Measurements from ENCODE around the gene P4HB. TPM values are rescaled to one million over a fixed set of nuclear protein-coding genes. Genes with fewer than 3 reads are reported as not detected.

The P4HB gene
- total and polyA plus RNA-seq, 2 experiments from 2014 or later, result 206 to 620 TPM

GRCh38 chr17:81815646-81815986 is 44.7 kb downstream of the P4HB start:
- H3K9me3 Mint-ChIP-seq, result no peaks in the 10 kb centered on the region
- no peak overlapping the region for H3K4me2 ChIP-seq
- no peaks in the 10 kb centered on the region for H3K27me3 ChIP-seq (ENCODE audit: insufficient read depth)
- no peak for TF ChIP-seq JUNB (IDR thresholded peaks at IDR 0.05; ENCODE audit: unreplicated experiment)
- TF ChIP-seq STAT1 (IDR thresholded peaks at IDR 0.05; ENCODE audit: unreplicated experiment), result no peak
- TF ChIP-seq POLR2AphosphoS5 (IDR thresholded peaks at IDR 0.05; ENCODE audit: low read depth), result no peak
- no peak for TF ChIP-seq NANOG (IDR thresholded peaks at IDR 0.05; ENCODE audit: borderline replicate concordance)
- TF ChIP-seq, protein P1, sequence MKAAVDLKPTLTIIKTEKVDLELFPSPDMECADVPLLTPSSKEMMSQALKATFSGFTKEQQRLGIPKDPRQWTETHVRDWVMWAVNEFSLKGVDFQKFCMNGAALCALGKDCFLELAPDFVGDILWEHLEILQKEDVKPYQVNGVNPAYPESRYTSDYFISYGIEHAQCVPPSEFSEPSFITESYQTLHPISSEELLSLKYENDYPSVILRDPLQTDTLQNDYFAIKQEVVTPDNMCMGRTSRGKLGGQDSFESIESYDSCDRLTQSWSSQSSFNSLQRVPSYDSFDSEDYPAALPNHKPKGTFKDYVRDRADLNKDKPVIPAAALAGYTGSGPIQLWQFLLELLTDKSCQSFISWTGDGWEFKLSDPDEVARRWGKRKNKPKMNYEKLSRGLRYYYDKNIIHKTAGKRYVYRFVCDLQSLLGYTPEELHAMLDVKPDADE (IDR thresholded peaks at IDR 0.05), result no peak
- TF ChIP-seq ZNF462 (CRISPR knock-in tag; IDR thresholded peaks at IDR 0.05), result no peak
- H3F3A ChIP-seq (replicated peaks; ENCODE audit: low read depth), result peaks cover 3% of the 10 kb centered on the region; the same call in 1 of the 2 replicates
- H3K4me3 Mint-ChIP-seq, result no peak overlapping the region
- H3K27ac ChIP-seq (ENCODE audit: low read depth), result no peak overlapping the region
- H4K20me1 ChIP-seq (replicated peaks; ENCODE audit: insufficient read depth), result no peaks in the 10 kb centered on the region
- H3K27me3 Mint-ChIP-seq (ENCODE audit: insufficient read depth, low read depth, poor library complexity), result no peaks in the 10 kb centered on the region
- H3K4me1 ChIP-seq (ENCODE audit: insufficient read depth), result peaks cover 5% of the 10 kb centered on the region
- ATAC-seq (no peak), DNase-seq (ENCODE audit: low spot score) (no peak)
- H3K36me3 Mint-ChIP-seq (ENCODE audit: low read depth), result no peaks in the 10 kb centered on the region
- H3K4me1 Mint-ChIP-seq, result peaks cover 3% of the 10 kb centered on the region
- no peak overlapping the region for H2AFZ ChIP-seq
- no peak overlapping the region for H3K4me3 ChIP-seq
- no peaks in the 10 kb centered on the region for H3K9me2 ChIP-seq (ENCODE audit: insufficient read depth)
- H3K79me2 ChIP-seq (replicated peaks; ENCODE audit: insufficient read depth), result no peaks in the 10 kb centered on the region
- H3K27ac Mint-ChIP-seq, result no peak overlapping the region
- H3K36me3 ChIP-seq (ENCODE audit: insufficient read depth), result no peaks in the 10 kb centered on the region

Measured in GM23338 (cell line).